HEK293 (cell line): ENCODE measurements around the gene PIK3C2A.

Experiments
- CTCF ChIA-PET: fragments of 350-600 bp; formaldehyde crosslinking; extraction: SDS; loops from one replicate; lab custom pipeline; 2021; ENCODE audit warnings: antibody characterized with exemption; lab: Yijun Ruan, JAX
- POLR2A ChIA-PET: fragments of 300-600 bp; formaldehyde crosslinking; extraction: SDS; loops from one replicate; lab custom pipeline; 2020; ENCODE audit warnings: antibody characterized with exemption, inconsistent platforms; lab: Yijun Ruan, JAX
- H3K27ac ChIP-seq: fragments of 200-500 bp; sonication (Bioruptor generic); 2 replicates; pipeline ENCODE4 v1.5.1; 2014; ENCODE audit warnings: low read depth, low read length, control low read depth, inconsistent platforms; ENCODE audit errors: extremely low read depth
- H3K36me3 ChIP-seq, 2 experiments: fragments of 200-500 bp in 1 of 2; sonication (Bioruptor generic) in 1 of 2; 1 replicate in 1 of 2; 2 replicates in 1 of 2; pipeline ENCODE4 v1.5.1; 2014 to 2017; ENCODE audit warnings: inconsistent platforms in 2 of 2, low read length in 2 of 2; ENCODE audit not compliant: control insufficient read depth in 2 of 2, insufficient read depth in 1 of 2
- H3K4me1 ChIP-seq: fragments of 200-500 bp; sonication (Bioruptor generic); 2 replicates; pipeline ENCODE4 v1.5.1; 2014; ENCODE audit warnings: mild to moderate bottlenecking, low read length, inconsistent platforms; ENCODE audit not compliant: control insufficient read depth, insufficient read depth
- H3K4me3 ChIP-seq: 2 replicates; pipeline ENCODE4 v1.5.1; 2011; ENCODE audit warnings: low read depth, mild to moderate bottlenecking, control low read depth, low read length, moderate library complexity
- H3K9me3 ChIP-seq: fragments of 200-500 bp; sonication (Bioruptor generic); 2 replicates; pipeline ENCODE4 v1.5.1; 2014; ENCODE audit warnings: low read depth, low read length, inconsistent platforms; ENCODE audit not compliant: control insufficient read depth, insufficient read depth
- MYNN ChIP-seq: fragments of 450-650 bp; formaldehyde crosslinking; IDR thresholded peaks from 2 replicates; pipeline ENCODE4 v1.5.1; 2016; ENCODE audit warnings: missing biosample characterization, missing genetic modification characterization, borderline replicate concordance
- ZFP69B ChIP-seq: fragments of 450-650 bp; formaldehyde crosslinking; IDR thresholded peaks from 2 replicates; pipeline ENCODE4 v1.5.1; 2016; ENCODE audit warnings: missing biosample characterization, missing genetic modification characterization
- ZNF366 ChIP-seq: fragments of 450-650 bp; formaldehyde crosslinking; conservative IDR thresholded peaks from 2 replicates; pipeline ENCODE4 v1.5.1; 2016; ENCODE audit warnings: missing biosample characterization, missing genetic modification characterization
- ZNF416 ChIP-seq: fragments of 450-650 bp; formaldehyde crosslinking; IDR thresholded peaks from 2 replicates; pipeline ENCODE4 v1.5.1; 2016; ENCODE audit warnings: missing biosample characterization, missing genetic modification characterization
- ZNF423 ChIP-seq: fragments of 450-650 bp; formaldehyde crosslinking; IDR thresholded peaks from 2 replicates; pipeline ENCODE4 v1.5.1; 2016; ENCODE audit warnings: missing biosample characterization, missing genetic modification characterization
- ZNF571 ChIP-seq: fragments of 450-650 bp; formaldehyde crosslinking; IDR thresholded peaks from 2 replicates; pipeline ENCODE4 v1.5.0; 2017; ENCODE audit warnings: missing biosample characterization, missing genetic modification characterization
- ZNF596 ChIP-seq: fragments of 450-650 bp; IDR thresholded peaks from 2 replicates; pipeline ENCODE4 v1.5.0; 2018; ENCODE audit warnings: missing biosample characterization, mild to moderate bottlenecking, missing genetic modification characterization, moderate library complexity
- ZNF654 ChIP-seq: fragments of 450-650 bp; formaldehyde crosslinking; IDR thresholded peaks from 2 replicates; pipeline ENCODE4 v1.5.1; 2016; ENCODE audit warnings: low read depth, missing biosample characterization, missing genetic modification characterization
- ZNF664 ChIP-seq: fragments of 450-650 bp; formaldehyde crosslinking; IDR thresholded peaks from 2 replicates; pipeline ENCODE4 v1.5.1; 2016; ENCODE audit warnings: missing biosample characterization, missing genetic modification characterization
- ZNF837 ChIP-seq: fragments of 450-650 bp; formaldehyde crosslinking; IDR thresholded peaks from 2 replicates; pipeline ENCODE4 v1.5.1; 2016; ENCODE audit warnings: missing biosample characterization, missing genetic modification characterization
- TF ChIP-seq, protein P1 (sequence below): fragments of 450-650 bp; formaldehyde crosslinking; IDR thresholded peaks from 2 replicates; pipeline ENCODE4 v1.5.1; 2017; ENCODE audit warnings: missing biosample characterization, missing genetic modification characterization
- TF ChIP-seq, protein P2 (sequence below): fragments of 450-650 bp; formaldehyde crosslinking; optimal IDR thresholded peaks from 2 replicates; pipeline ENCODE3; 2016; ENCODE audit warnings: missing biosample characterization, mild to moderate bottlenecking, missing genetic modification characterization
- TF ChIP-seq, protein P3 (sequence below): fragments of 450-650 bp; formaldehyde crosslinking; IDR thresholded peaks from 2 replicates; pipeline ENCODE4 v1.5.1; 2016; ENCODE audit warnings: missing biosample characterization, missing genetic modification characterization, low read depth
- TF ChIP-seq, protein P4 (sequence below): fragments of 450-650 bp; formaldehyde crosslinking; IDR thresholded peaks from 2 replicates; pipeline ENCODE4 v1.5.1; 2017; ENCODE audit warnings: missing biosample characterization, missing genetic modification characterization

The PIK3C2A gene

DNA sequence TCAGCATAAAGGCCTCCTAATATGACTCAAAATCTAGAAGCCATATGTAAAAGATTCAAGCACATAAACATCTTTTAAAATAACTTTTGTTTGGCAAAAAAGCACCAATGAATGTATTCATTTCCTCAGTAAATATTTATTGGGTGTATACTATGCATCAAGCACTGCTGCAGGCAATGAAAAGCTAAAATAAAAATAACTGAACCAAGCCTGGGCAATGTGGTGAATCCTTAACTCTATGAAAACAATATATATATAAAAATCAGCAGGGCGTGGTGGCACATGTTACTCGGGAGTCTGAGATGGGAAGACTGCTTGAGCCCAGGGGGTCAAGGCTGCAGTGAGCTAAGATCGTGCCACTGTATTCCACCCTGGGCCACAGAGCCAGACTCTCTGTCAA is 27.8 kb downstream of the PIK3C2A start (continued):
- TF ChIP-seq ZNF664 = no peak
- TF ChIP-seq, protein P1, sequence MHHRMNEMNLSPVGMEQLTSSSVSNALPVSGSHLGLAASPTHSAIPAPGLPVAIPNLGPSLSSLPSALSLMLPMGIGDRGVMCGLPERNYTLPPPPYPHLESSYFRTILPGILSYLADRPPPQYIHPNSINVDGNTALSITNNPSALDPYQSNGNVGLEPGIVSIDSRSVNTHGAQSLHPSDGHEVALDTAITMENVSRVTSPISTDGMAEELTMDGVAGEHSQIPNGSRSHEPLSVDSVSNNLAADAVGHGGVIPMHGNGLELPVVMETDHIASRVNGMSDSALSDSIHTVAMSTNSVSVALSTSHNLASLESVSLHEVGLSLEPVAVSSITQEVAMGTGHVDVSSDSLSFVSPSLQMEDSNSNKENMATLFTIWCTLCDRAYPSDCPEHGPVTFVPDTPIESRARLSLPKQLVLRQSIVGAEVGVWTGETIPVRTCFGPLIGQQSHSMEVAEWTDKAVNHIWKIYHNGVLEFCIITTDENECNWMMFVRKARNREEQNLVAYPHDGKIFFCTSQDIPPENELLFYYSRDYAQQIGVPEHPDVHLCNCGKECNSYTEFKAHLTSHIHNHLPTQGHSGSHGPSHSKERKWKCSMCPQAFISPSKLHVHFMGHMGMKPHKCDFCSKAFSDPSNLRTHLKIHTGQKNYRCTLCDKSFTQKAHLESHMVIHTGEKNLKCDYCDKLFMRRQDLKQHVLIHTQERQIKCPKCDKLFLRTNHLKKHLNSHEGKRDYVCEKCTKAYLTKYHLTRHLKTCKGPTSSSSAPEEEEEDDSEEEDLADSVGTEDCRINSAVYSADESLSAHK (tag by site-specific recombination) = no peak
- no peak for TF ChIP-seq MYNN
- no peak for TF ChIP-seq ZFP69B (tag by site-specific recombination)
- TF ChIP-seq ZNF423 (tag by site-specific recombination) = no peak
- TF ChIP-seq, protein P2, sequence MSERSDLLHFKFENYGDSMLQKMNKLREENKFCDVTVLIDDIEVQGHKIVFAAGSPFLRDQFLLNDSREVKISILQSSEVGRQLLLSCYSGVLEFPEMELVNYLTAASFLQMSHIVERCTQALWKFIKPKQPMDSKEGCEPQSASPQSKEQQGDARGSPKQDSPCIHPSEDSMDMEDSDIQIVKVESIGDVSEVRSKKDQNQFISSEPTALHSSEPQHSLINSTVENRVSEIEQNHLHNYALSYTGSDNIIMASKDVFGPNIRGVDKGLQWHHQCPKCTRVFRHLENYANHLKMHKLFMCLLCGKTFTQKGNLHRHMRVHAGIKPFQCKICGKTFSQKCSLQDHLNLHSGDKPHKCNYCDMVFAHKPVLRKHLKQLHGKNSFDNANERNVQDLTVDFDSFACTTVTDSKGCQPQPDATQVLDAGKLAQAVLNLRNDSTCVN (tag by site-specific recombination) = no peak
- TF ChIP-seq, all 188 proteins: peak for 0

DNA sequence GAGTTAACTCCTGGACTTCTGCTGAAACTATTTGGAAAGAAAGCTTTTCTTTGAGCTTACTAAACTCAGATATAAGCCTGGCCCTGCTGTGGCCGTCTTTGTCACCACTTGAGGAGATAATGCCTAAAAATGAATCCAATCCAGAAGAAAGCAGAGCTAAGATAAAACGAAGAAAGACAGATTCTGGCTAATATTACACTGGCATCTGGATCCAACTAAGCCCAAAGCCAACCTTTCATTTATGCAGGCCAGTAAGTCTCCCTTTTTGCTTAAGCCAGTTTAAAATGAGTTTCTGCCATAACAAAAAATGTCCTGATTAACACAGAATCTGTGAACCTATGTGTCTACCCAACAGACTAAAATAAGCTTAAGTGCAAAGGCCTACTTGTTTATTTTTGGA is 34.5 kb downstream of the PIK3C2A start:
- H3K27ac ChIP-seq = no peak overlapping the region
- TF ChIP-seq ZNF571 (tag by site-specific recombination) (no peak), ZNF416 (no peak), ZNF837 (tag by site-specific recombination) (no peak), ZNF366 (tag by site-specific recombination) (no peak), ZNF654 (tag by site-specific recombination) (no peak), ZNF596 (tag by site-specific recombination) (no peak)
- TF ChIP-seq, protein P3, sequence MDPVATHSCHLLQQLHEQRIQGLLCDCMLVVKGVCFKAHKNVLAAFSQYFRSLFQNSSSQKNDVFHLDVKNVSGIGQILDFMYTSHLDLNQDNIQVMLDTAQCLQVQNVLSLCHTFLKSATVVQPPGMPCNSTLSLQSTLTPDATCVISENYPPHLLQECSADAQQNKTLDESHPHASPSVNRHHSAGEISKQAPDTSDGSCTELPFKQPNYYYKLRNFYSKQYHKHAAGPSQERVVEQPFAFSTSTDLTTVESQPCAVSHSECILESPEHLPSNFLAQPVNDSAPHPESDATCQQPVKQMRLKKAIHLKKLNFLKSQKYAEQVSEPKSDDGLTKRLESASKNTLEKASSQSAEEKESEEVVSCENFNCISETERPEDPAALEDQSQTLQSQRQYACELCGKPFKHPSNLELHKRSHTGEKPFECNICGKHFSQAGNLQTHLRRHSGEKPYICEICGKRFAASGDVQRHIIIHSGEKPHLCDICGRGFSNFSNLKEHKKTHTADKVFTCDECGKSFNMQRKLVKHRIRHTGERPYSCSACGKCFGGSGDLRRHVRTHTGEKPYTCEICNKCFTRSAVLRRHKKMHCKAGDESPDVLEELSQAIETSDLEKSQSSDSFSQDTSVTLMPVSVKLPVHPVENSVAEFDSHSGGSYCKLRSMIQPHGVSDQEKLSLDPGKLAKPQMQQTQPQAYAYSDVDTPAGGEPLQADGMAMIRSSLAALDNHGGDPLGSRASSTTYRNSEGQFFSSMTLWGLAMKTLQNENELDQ = no peak
- TF ChIP-seq, protein P4, sequence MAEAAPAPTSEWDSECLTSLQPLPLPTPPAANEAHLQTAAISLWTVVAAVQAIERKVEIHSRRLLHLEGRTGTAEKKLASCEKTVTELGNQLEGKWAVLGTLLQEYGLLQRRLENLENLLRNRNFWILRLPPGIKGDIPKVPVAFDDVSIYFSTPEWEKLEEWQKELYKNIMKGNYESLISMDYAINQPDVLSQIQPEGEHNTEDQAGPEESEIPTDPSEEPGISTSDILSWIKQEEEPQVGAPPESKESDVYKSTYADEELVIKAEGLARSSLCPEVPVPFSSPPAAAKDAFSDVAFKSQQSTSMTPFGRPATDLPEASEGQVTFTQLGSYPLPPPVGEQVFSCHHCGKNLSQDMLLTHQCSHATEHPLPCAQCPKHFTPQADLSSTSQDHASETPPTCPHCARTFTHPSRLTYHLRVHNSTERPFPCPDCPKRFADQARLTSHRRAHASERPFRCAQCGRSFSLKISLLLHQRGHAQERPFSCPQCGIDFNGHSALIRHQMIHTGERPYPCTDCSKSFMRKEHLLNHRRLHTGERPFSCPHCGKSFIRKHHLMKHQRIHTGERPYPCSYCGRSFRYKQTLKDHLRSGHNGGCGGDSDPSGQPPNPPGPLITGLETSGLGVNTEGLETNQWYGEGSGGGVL (tag by site-specific recombination) = no peak
- TF ChIP-seq, protein P1 (tag by site-specific recombination) = no peak

More for the DNA sequence above, 34.5 kb downstream of the PIK3C2A start:
- ChIA-PET POLR2A (no interaction called here), CTCF (interaction anchor here (0.6 kb wide), 1 partner anchor 58 kb away, joined by 3 read pairs; no protein-coding TSS in a partner anchor)
- no peak overlapping the region for H3K4me3 ChIP-seq
- H3K4me1 ChIP-seq = no peaks in the 10 kb centered on the region
- no peaks in the 10 kb centered on the region for H3K9me3 ChIP-seq
- H3K36me3 ChIP-seq = peaks cover 0 to 13% of the 10 kb centered on the region in 2 experiments; a peak in 1 of 3 replicates
